Osteocyte (in vitro differentiated cells): ENCODE measurements around the gene CLEC17A. TPM values are rescaled to one million over a fixed set of nuclear protein-coding genes. Genes with fewer than 3 reads are reported as not detected.
"Not testable (repeated sequence)": the region's sequence is repeated elsewhere in the genome, so short reads cannot be mapped to it uniquely, and the experiment has no call there.

Source experiments
- DNase-seq: peaks from one replicate; pipeline ENCODE4 v3.0.0; 2021; ENCODE audit warnings: mixed read lengths; ENCODE audit not compliant: unreplicated experiment; ENCODE audit errors: extremely low spot score
- H3K27ac Mint-ChIP-seq: one replicate; pipeline ENCODE4 v1.8.0; 2021; ENCODE audit warnings: mild to moderate bottlenecking, mixed read lengths; ENCODE audit not compliant: unreplicated experiment
- H3K27me3 Mint-ChIP-seq: one replicate; pipeline ENCODE4 v1.8.0; 2021; ENCODE audit warnings: mixed read lengths; ENCODE audit not compliant: unreplicated experiment
- H3K36me3 Mint-ChIP-seq: one replicate; pipeline ENCODE4 v1.8.0; 2021; ENCODE audit warnings: mixed read lengths; ENCODE audit not compliant: unreplicated experiment
- H3K4me1 Mint-ChIP-seq: one replicate; pipeline ENCODE4 v1.8.0; 2021; ENCODE audit warnings: mixed read lengths; ENCODE audit not compliant: unreplicated experiment
- H3K4me3 Mint-ChIP-seq: one replicate; pipeline ENCODE4 v1.8.0; 2021; ENCODE audit warnings: mild to moderate bottlenecking, moderate library complexity, mixed read lengths; ENCODE audit not compliant: unreplicated experiment
- H3K9me3 Mint-ChIP-seq: one replicate; pipeline ENCODE4 v1.8.0; 2021; ENCODE audit warnings: mixed read lengths; ENCODE audit not compliant: unreplicated experiment
- CTCF ChIP-seq: fragments of 200-600 bp; sonication (generic); IDR thresholded peaks from 2 replicates; pipeline ENCODE4 v1.5.0; 2021; ENCODE audit warnings: antibody characterized with exemption, mild to moderate bottlenecking, moderate library complexity
- total RNA-seq: library from RNA; stranded (reverse); gene quantifications from 2 replicates; pipeline ENCODE4 v1.2.1, GENCODE V29; 2021

CLEC17A gene
- total RNA-seq, 1 donor from 2014 or later: not detected

- Mint-ChIP-seq H3K27ac (no peak overlapping the region), H3K4me3 (no peak overlapping the region)
These were observed 12.7 kb downstream of the CLEC17A start for GRCh38 chr19:14595558-14595957.

GRCh38 chr19:14599548-14600147, 16.8 kb downstream of the CLEC17A start:
- H3K4me3 Mint-ChIP-seq: no peak overlapping the region
- no peaks in the 10 kb centered on the region for H3K4me1 Mint-ChIP-seq
- H3K9me3 Mint-ChIP-seq: peaks cover 10% of the 10 kb centered on the region
- H3K36me3 Mint-ChIP-seq: no peaks in the 10 kb centered on the region
- TF ChIP-seq CTCF: no peak
- no peak for DNase-seq
- H3K27me3 Mint-ChIP-seq: no peaks in the 10 kb centered on the region
- no peak overlapping the region for H3K27ac Mint-ChIP-seq

More at GRCh38 chr19:14595558-14595957, 12.7 kb downstream of the CLEC17A start:
- TF ChIP-seq CTCF: no peak
- no peaks in the 10 kb centered on the region for H3K4me1 Mint-ChIP-seq
- no peaks in the 10 kb centered on the region for H3K36me3 Mint-ChIP-seq
- no peak for DNase-seq
- no peaks in the 10 kb centered on the region for H3K27me3 Mint-ChIP-seq
- H3K9me3 Mint-ChIP-seq: peaks cover 13% of the 10 kb centered on the region

GRCh38 chr19:14603990-14604387, 21.1 kb downstream of the CLEC17A start:
- no peak for DNase-seq
- no peak for TF ChIP-seq CTCF
- H3K27me3 Mint-ChIP-seq: no peaks in the 10 kb centered on the region
- H3K4me1 Mint-ChIP-seq: no peaks in the 10 kb centered on the region
- no peak overlapping the region for H3K4me3 Mint-ChIP-seq
- H3K36me3 Mint-ChIP-seq: no peaks in the 10 kb centered on the region
- no peaks in the 10 kb centered on the region for H3K9me3 Mint-ChIP-seq
- no peak overlapping the region for H3K27ac Mint-ChIP-seq

DNA sequence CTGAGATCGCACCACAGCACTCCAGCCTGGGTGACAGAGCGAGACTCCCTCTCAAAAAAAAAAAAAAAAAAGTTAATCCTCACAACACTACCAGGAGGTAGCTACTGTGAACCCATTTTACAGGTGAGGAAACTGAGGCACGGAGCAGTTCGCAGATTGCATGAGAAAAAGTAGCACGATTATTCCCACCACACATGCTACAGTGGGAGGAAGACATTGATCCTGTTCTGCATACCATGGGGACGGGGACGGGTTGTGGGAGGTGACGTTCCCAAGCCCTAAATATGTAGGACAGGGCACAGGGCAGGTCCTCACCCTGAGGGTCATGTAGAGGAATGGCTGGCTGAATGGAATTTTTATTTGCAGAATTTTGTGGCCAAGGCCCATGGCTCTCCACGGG, 23.7 kb downstream of the CLEC17A start:
- no peak for TF ChIP-seq CTCF

GRCh38 chr19:14611051-14611450, 28.2 kb downstream of the CLEC17A start:
- DNase-seq: no peak
- peaks cover 1% of the 10 kb centered on the region for H3K9me3 Mint-ChIP-seq
- no peak for TF ChIP-seq CTCF
- no peaks in the 10 kb centered on the region for H3K4me1 Mint-ChIP-seq
- no peak overlapping the region for H3K27ac Mint-ChIP-seq
- H3K36me3 Mint-ChIP-seq: no peaks in the 10 kb centered on the region
- H3K27me3 Mint-ChIP-seq: no peaks in the 10 kb centered on the region
- no peak overlapping the region for H3K4me3 Mint-ChIP-seq

More for the DNA sequence above, 23.7 kb downstream of the CLEC17A start:
- Mint-ChIP-seq H3K27me3 (no peaks in the 10 kb centered on the region), H3K4me3 (no peak overlapping the region), H3K9me3 (no peaks in the 10 kb centered on the region), H3K36me3 (no peaks in the 10 kb centered on the region), H3K4me1 (no peaks in the 10 kb centered on the region), H3K27ac (no peak overlapping the region)
- no peak for DNase-seq

GRCh38 chr19:14612242-14612641, 29.4 kb downstream of the CLEC17A start:
- not testable (repeated sequence) for H3K4me1 Mint-ChIP-seq, H3K9me3 Mint-ChIP-seq, H3K27me3 Mint-ChIP-seq

More at GRCh38 chr19:14612242-14612641, 29.4 kb downstream of the CLEC17A start:
- H3K27ac Mint-ChIP-seq, DNase-seq, H3K36me3 Mint-ChIP-seq, H3K4me3 Mint-ChIP-seq: not testable (repeated sequence)
